SU-DHL-6 (cell line): ENCODE data around the gene PNPLA7.
"Not testable (repeated sequence)": the region's sequence is repeated elsewhere in the genome, so short reads cannot be mapped to it uniquely, and the experiment has no call there.

Experiments
- H2AFZ ChIP-seq: fragments of 200-600 bp; sonication (generic); 2 replicates; pipeline ENCODE4 v1.6.1; 2014; ENCODE audit warnings: low read depth, mild to moderate bottlenecking, moderate library complexity, mixed read lengths, antibody characterized with exemption, low read length; ENCODE audit not compliant: severe bottlenecking
- H3F3A ChIP-seq: fragments of 200-600 bp; shearing (Covaris generic); 2 replicates; pipeline ENCODE4 v1.6.0; 2016; ENCODE audit warnings: antibody characterized with exemption, mild to moderate bottlenecking; ENCODE audit not compliant: insufficient read depth
- H3K27ac ChIP-seq: fragments of 200-600 bp; sonication (generic); 2 replicates; pipeline ENCODE4 v1.5.1; 2016; ENCODE audit warnings: low read depth, mild to moderate bottlenecking, low read length, moderate library complexity, mixed read lengths
- H3K27me3 ChIP-seq: fragments of 200-600 bp; sonication (generic), shearing (Covaris generic); 2 replicates; pipeline ENCODE4 v1.6.0; 2014; ENCODE audit warnings: mild to moderate bottlenecking, low read length
- H3K36me3 ChIP-seq: fragments of 200-600 bp; sonication (generic); 2 replicates; pipeline ENCODE4 v1.6.1; 2014; ENCODE audit warnings: mild to moderate bottlenecking, low read length, mixed read lengths
- H3K4me2 ChIP-seq: fragments of 300-600, 200-600 bp; shearing (Covaris generic), sonication (generic); 2 replicates; pipeline ENCODE4 v1.6.0; 2014; ENCODE audit warnings: low read length, low read depth, mild to moderate bottlenecking; ENCODE audit not compliant: poor library complexity, severe bottlenecking
- H3K4me3 ChIP-seq: fragments of 200-600 bp; sonication (generic); 2 replicates; pipeline ENCODE4 v1.5.1; 2014; ENCODE audit warnings: antibody characterized with exemption, low read length, mild to moderate bottlenecking, mixed read lengths; ENCODE audit not compliant: insufficient read depth, poor library complexity, severe bottlenecking
- H3K79me2 ChIP-seq: fragments of 200-600 bp; sonication (generic); 2 replicates; pipeline ENCODE4 v1.6.1; 2014; ENCODE audit warnings: mild to moderate bottlenecking, low read length, moderate library complexity; ENCODE audit not compliant: insufficient read depth
- H3K9ac ChIP-seq: fragments of 200-600 bp; sonication (generic); 2 replicates; pipeline ENCODE4 v1.7.0; 2014; ENCODE audit warnings: mild to moderate bottlenecking, low read length
- H3K9me2 ChIP-seq: fragments of 200-600 bp; sonication (generic); replicated peaks from 2 replicates; pipeline ENCODE4 v1.6.1; 2014; ENCODE audit warnings: low read length; ENCODE audit not compliant: insufficient read depth
- H3K9me3 ChIP-seq: fragments of 200-600 bp; sonication (generic); 2 replicates; pipeline ENCODE4 v1.6.1; 2014; ENCODE audit warnings: low read length, mixed read lengths; ENCODE audit not compliant: insufficient read depth
- H4K20me1 ChIP-seq: fragments of 200-600 bp; sonication (generic); 2 replicates; pipeline ENCODE4 v1.6.1; 2014; ENCODE audit warnings: low read depth, mild to moderate bottlenecking, antibody characterized with exemption, low read length, moderate library complexity, mixed read lengths
- CTCF ChIP-seq: fragments of 200-600 bp; sonication (generic); IDR thresholded peaks from one replicate; pipeline ENCODE4 v1.5.1; 2017; ENCODE audit warnings: antibody characterized with exemption, mild to moderate bottlenecking, low read length, moderate library complexity; ENCODE audit not compliant: insufficient read depth, poor library complexity, severe bottlenecking
- EZH2phosphoT487 ChIP-seq: fragments of 200-600 bp; sonication (generic), shearing (Covaris generic); conservative IDR thresholded peaks from 2 replicates; pipeline ENCODE4 v1.6.1; 2018; ENCODE audit warnings: mild to moderate bottlenecking, antibody characterized with exemption, low read length, moderate library complexity, mixed read lengths

Gene PNPLA7

GRCh38 chr9:137411645-137412380 is 138.4 kb downstream of the PNPLA7 start:
- no peak overlapping the region for H2AFZ ChIP-seq
- H4K20me1 ChIP-seq = no peaks in the 10 kb centered on the region; the same call in 1 of the 2 replicates
- no peaks in the 10 kb centered on the region for H3F3A ChIP-seq

DNA sequence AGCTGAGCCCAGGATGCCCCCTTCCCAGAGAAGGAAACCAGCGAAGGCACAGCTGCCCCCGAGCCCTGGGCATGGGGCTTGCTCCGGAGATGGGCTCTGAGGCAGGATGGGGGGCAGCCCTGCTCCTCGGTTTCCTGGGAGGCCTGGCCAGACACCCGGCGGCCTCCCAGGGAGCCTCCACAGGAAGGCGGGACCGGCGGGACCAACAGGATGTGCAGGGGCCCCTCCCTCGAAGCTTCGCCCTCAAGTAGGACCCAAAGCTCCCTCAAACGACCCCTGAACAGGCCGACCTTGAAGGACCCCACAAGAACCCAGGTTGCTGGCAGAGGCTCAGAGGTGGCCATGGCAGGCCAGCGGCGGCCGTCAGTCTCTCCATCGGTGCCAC is 138.9 kb downstream of the PNPLA7 start:
- H3F3A ChIP-seq = no peaks in the 10 kb centered on the region
- H3K9ac ChIP-seq = no peak overlapping the region
- H3K36me3 ChIP-seq = no peaks in the 10 kb centered on the region
- no peaks in the 10 kb centered on the region for H3K9me3 ChIP-seq
- no peak overlapping the region for H3K27ac ChIP-seq
- no peaks in the 10 kb centered on the region for H3K9me2 ChIP-seq
- H3K4me3 ChIP-seq = no peak overlapping the region
- TF ChIP-seq CTCF = no peak
- TF ChIP-seq EZH2phosphoT487 = no peak
- no peaks in the 10 kb centered on the region; the same call in 1 of the 2 replicates for H4K20me1 ChIP-seq
- no peaks in the 10 kb centered on the region for H3K79me2 ChIP-seq
- H3K27me3 ChIP-seq = no peaks in the 10 kb centered on the region
- no peak overlapping the region for H2AFZ ChIP-seq
- H3K4me2 ChIP-seq = no peak overlapping the region

More at GRCh38 chr9:137411645-137412380, 138.4 kb downstream of the PNPLA7 start:
- H3K4me2 ChIP-seq = no peak overlapping the region
- no peak overlapping the region for H3K27ac ChIP-seq
- H3K36me3 ChIP-seq = no peaks in the 10 kb centered on the region
- no peak overlapping the region for H3K9ac ChIP-seq
- no peak overlapping the region for H3K4me3 ChIP-seq
- TF ChIP-seq EZH2phosphoT487 = no peak
- TF ChIP-seq CTCF = no peak
- H3K79me2 ChIP-seq = no peaks in the 10 kb centered on the region
- no peaks in the 10 kb centered on the region for H3K9me3 ChIP-seq
- H3K9me2 ChIP-seq = no peaks in the 10 kb centered on the region
- no peaks in the 10 kb centered on the region for H3K27me3 ChIP-seq

DNA sequence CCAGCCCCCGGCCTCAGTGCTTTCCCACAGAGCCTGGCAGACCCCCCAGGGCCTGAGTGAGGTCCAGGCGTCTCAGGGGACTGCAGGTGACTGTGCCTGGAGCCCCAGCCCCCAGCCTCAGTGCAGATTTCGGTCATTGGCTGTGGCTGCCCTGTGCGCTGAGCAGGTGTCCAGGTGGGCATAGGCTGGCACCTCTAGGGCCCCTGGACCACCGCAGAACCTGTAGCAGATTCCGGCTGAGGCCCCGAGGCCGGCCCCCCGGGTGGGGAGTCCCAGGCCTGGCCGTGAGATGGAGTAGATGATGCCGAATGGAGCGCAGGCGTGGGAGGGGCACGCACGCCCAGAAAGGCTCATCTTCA is 139.3 kb downstream of the PNPLA7 start:
- H3K9me3 ChIP-seq = no peaks in the 10 kb centered on the region
- H3K36me3 ChIP-seq = no peaks in the 10 kb centered on the region
- H3F3A ChIP-seq = no peaks in the 10 kb centered on the region
- no peaks in the 10 kb centered on the region for H3K9me2 ChIP-seq
- no peaks in the 10 kb centered on the region; the same call in 1 of the 2 replicates for H4K20me1 ChIP-seq
- H3K4me2 ChIP-seq = no peak overlapping the region
- no peaks in the 10 kb centered on the region for H3K79me2 ChIP-seq
- H3K27ac ChIP-seq = no peak overlapping the region
- H3K9ac ChIP-seq = no peak overlapping the region
- H2AFZ ChIP-seq = no peak overlapping the region
- no peaks in the 10 kb centered on the region for H3K27me3 ChIP-seq
- H3K4me3 ChIP-seq = no peak overlapping the region
- no peak for TF ChIP-seq EZH2phosphoT487
- TF ChIP-seq CTCF = no peak

GRCh38 chr9:137410236-137410890 is 139.8 kb downstream of the PNPLA7 start:
- H3K36me3 ChIP-seq, H3K79me2 ChIP-seq, H3K4me2 ChIP-seq: not testable (repeated sequence)

More at GRCh38 chr9:137410236-137410890, 139.8 kb downstream of the PNPLA7 start:
- not testable (repeated sequence) for H4K20me1 ChIP-seq, H3K4me3 ChIP-seq, H2AFZ ChIP-seq, H3K27ac ChIP-seq, H3K9ac ChIP-seq, H3F3A ChIP-seq, H3K27me3 ChIP-seq, H3K9me3 ChIP-seq, H3K9me2 ChIP-seq
